Esophagus muscularis mucosa (tissue), 3 donors: ENCODE measurements around the gene LRP1.

Experiments used
- CTCF ChIP-seq, 3 experiments: fragments of 200-600 bp in 2 of 3; fragments of 450-650 bp in 1 of 3; sonication (generic) in 2 of 3; IDR thresholded peaks; one replicate each; pipeline ENCODE4 v1.5.1; 2017 to 2019; ENCODE audit warnings: antibody characterized with exemption in 3 of 3, mild to moderate bottlenecking in 2 of 3, moderate library complexity in 1 of 3
- POLR2A ChIP-seq: fragments of 450-650 bp; IDR thresholded peaks from one replicate; pipeline ENCODE4 v1.6.1; 2017; ENCODE audit warnings: antibody characterized with exemption, moderate library complexity, mild to moderate bottlenecking, low read depth

GRCh38 chr12:57212701-57213057 lies 84.4 kb downstream of the LRP1 start:
- no peak for TF ChIP-seq POLR2A
- no peak for TF ChIP-seq CTCF (IDR thresholded peaks at IDR 0.05)
